HCT116 (cell line): ENCODE results near the gene GFPT2. TPM values are rescaled to one million over a fixed set of nuclear protein-coding genes. Genes with fewer than 3 reads are reported as not detected.

ENCODE experiments used
- ATAC-seq: fragments of 200-7000 bp; cut with Tn5 transposase; 2 replicates; pipeline ENCODE4 v1.9.1; 2020; ENCODE audit warnings: mild to moderate bottlenecking, moderate library complexity
- BruUV-seq: library from RNA; stranded (reverse); fragments of 400-500 nt; replicated peaks from 2 replicates; lab custom pipeline; 2021; lab: Mats Ljungman, UMichigan
- CTCF ChIA-PET: fragments of 300-600 bp; sonication (Branson Sonifier 250); formaldehyde crosslinking; loops from one replicate; lab custom pipeline; 2021; ENCODE audit warnings: antibody characterized with exemption; lab: Charles Lee
- POLR2A ChIA-PET: fragments of 300-600, 350-600 bp; sonication (Branson Sonifier 250); formaldehyde crosslinking; loops from one replicate; lab custom pipeline; 2021; ENCODE audit warnings: antibody characterized with exemption; lab: Charles Lee
- RAD21 ChIA-PET, 2 experiments: fragments of 300-600 bp; sonication (Branson Sonifier 250); formaldehyde crosslinking; loops; one replicate each; lab custom pipeline; 2023; ENCODE audit warnings: low total read pairs in 2 of 2; ENCODE audit not compliant: uncharacterized antibody in 2 of 2, unreplicated experiment in 2 of 2, low non-redundant PET in 1 of 2; lab: Charles Lee
- DNase-seq: peaks from one replicate; pipeline ENCODE4 v3.0.0-alpha.2; 2010; ENCODE audit warnings: low read depth, low spot score
- H2AFZ ChIP-seq: fragments of 200-600 bp; shearing (Covaris generic), sonication (generic); 2 replicates; pipeline ENCODE4 v1.6.1; 2017; ENCODE audit warnings: low read depth, mixed run types, mixed read lengths, antibody characterized with exemption, low read length; ENCODE audit not compliant: poor library complexity, severe bottlenecking
- H3K27ac ChIP-seq: 2 replicates; pipeline ENCODE4 v1.5.1; 2012; ENCODE audit warnings: low read depth, low read length
- H3K27me3 ChIP-seq: fragments of 200-600 bp; sonication (generic); 2 replicates; pipeline ENCODE4 v1.6.1; 2016; ENCODE audit warnings: mixed run types, low read length, mixed read lengths; ENCODE audit not compliant: insufficient read depth
- H3K36me3 ChIP-seq, 2 experiments: fragments of 200-500 bp in 1 of 2; fragments of 200-600 bp in 1 of 2; sonication (Bioruptor generic) in 1 of 2; sonication (generic) in 1 of 2; 2 replicates each; pipeline versions ENCODE4 v1.5.1 to v1.6.1; 2014 to 2016; ENCODE audit warnings: low read length in 2 of 2, inconsistent platforms in 1 of 2, mixed read lengths in 1 of 2, mixed run types in 1 of 2; ENCODE audit not compliant: insufficient read depth in 2 of 2, control insufficient read depth in 1 of 2
- H3K4me1 ChIP-seq, 2 experiments: fragments of 200-600 bp in 1 of 2; sonication (generic) in 1 of 2; 2 replicates each; pipeline versions ENCODE4 v1.5.1 to v1.6.1; 2012 to 2017; ENCODE audit warnings: low read length in 2 of 2, inconsistent platforms in 1 of 2, mild to moderate bottlenecking in 1 of 2, mixed read lengths in 1 of 2, mixed run types in 1 of 2, moderate library complexity in 1 of 2; ENCODE audit not compliant: insufficient read depth in 2 of 2, control insufficient read depth in 1 of 2
- H3K4me2 ChIP-seq: fragments of 200-600 bp; sonication (generic); 2 replicates; pipeline ENCODE4 v1.6.1; 2017; ENCODE audit warnings: mixed run types, low read length, mixed read lengths
- H3K4me3 ChIP-seq, 2 experiments: fragments of 200-600 bp in 1 of 2; sonication (generic) in 1 of 2; replicated peaks in 1 of 2; 2 replicates each; pipeline ENCODE4 v1.5.1; 2011 to 2016; ENCODE audit warnings: low read length in 2 of 2, control low read depth in 1 of 2, low read depth in 1 of 2, mild to moderate bottlenecking in 1 of 2, mixed read lengths in 1 of 2, mixed run types in 1 of 2
- H3K79me2 ChIP-seq: fragments of 200-600 bp; sonication (generic); 2 replicates; pipeline ENCODE4 v1.6.1; 2017; ENCODE audit warnings: mild to moderate bottlenecking, mixed run types, low read length, moderate library complexity, mixed read lengths; ENCODE audit not compliant: insufficient read depth
- H3K9ac ChIP-seq: fragments of 200-600 bp; sonication (generic); 2 replicates; pipeline ENCODE4 v1.6.1; 2016; ENCODE audit warnings: low read length, mixed read lengths
- H3K9me2 ChIP-seq: fragments of 200-600 bp; sonication (generic), shearing (Covaris generic); 2 replicates; pipeline ENCODE4 v1.6.1; 2017; ENCODE audit warnings: mixed run types, mild to moderate bottlenecking, moderate library complexity; ENCODE audit not compliant: insufficient read depth
- H3K9me3 ChIP-seq, 2 experiments: fragments of 200-500 bp in 1 of 2; fragments of 200-600 bp in 1 of 2; sonication (Bioruptor generic) in 1 of 2; sonication (generic) in 1 of 2; 2 replicates each; pipeline ENCODE4 v1.6.1; 2014 to 2017; ENCODE audit warnings: low read length in 2 of 2, mixed read lengths in 2 of 2, inconsistent platforms in 1 of 2, low read depth in 1 of 2, mild to moderate bottlenecking in 1 of 2, mixed run types in 1 of 2, moderate library complexity in 1 of 2; ENCODE audit not compliant: control insufficient read depth in 1 of 2, insufficient read depth in 1 of 2
- H4K20me1 ChIP-seq: fragments of 200-600 bp; sonication (generic), shearing (Covaris generic); 2 replicates; pipeline ENCODE4 v1.6.1; 2017; ENCODE audit warnings: mixed run types, mild to moderate bottlenecking, moderate library complexity; ENCODE audit not compliant: insufficient read depth
- CBX3 ChIP-seq: IDR thresholded peaks from 2 replicates; pipeline ENCODE4 v1.6.1; 2012; ENCODE audit warnings: low read depth
- ELF1 ChIP-seq: IDR thresholded peaks from 2 replicates; pipeline ENCODE4 v1.6.1; 2012; ENCODE audit warnings: low read depth, borderline replicate concordance
- EZH2 ChIP-seq: fragments of 200-600 bp; sonication (generic); IDR thresholded peaks from 2 replicates; pipeline ENCODE4 v1.6.1; 2017; ENCODE audit warnings: antibody characterized with exemption, mixed run types
- EZH2phosphoT487 ChIP-seq: fragments of 200-600 bp; IDR thresholded peaks from 2 replicates; pipeline ENCODE4 v1.6.1; 2018; ENCODE audit warnings: antibody characterized with exemption, borderline replicate concordance
- JUND ChIP-seq: IDR thresholded peaks from 2 replicates; pipeline ENCODE4 v1.6.1; 2012
- POLR2A ChIP-seq: IDR thresholded peaks from 2 replicates; pipeline ENCODE4 v1.7.0; 2011; ENCODE audit warnings: borderline replicate concordance; ENCODE audit not compliant: insufficient read depth, insufficient read length; ENCODE audit errors: extremely low read depth
- SIN3A ChIP-seq: IDR thresholded peaks from 2 replicates; pipeline ENCODE4 v1.6.1; 2012; ENCODE audit warnings: low read depth
- SRF ChIP-seq: IDR thresholded peaks from 2 replicates; pipeline ENCODE4 v1.6.1; 2012; ENCODE audit warnings: low read depth
- TCF7L2 ChIP-seq: IDR thresholded peaks from 2 replicates; pipeline ENCODE4 v1.7.0; 2011; ENCODE audit warnings: borderline replicate concordance, inconsistent platforms; ENCODE audit not compliant: insufficient read depth, insufficient read length; ENCODE audit errors: extremely low read depth
- YY1 ChIP-seq: IDR thresholded peaks from 2 replicates; pipeline ENCODE4 v1.6.1; 2011; ENCODE audit warnings: low read length, low read depth, moderate library complexity, mild to moderate bottlenecking; ENCODE audit not compliant: insufficient replicate concordance; ENCODE audit errors: extremely low read depth
- ZFX ChIP-seq: fragments of 450-650 bp; IDR thresholded peaks from 2 replicates; pipeline ENCODE4 v1.6.1; 2017
- intact Hi-C: fragments of 100-400 bp; cut with micrococcal nuclease; formaldehyde crosslinking; loops from 2 replicates; pipeline ENCODE4 v1.10.0; 2022
- total RNA-seq: library from RNA; stranded (reverse); gene quantifications from one replicate; pipeline ENCODE4 v1.2.1, GENCODE V29; 2021; ENCODE audit not compliant: unreplicated experiment
- TF ChIP-seq, protein P1 (sequence below): IDR thresholded peaks from 2 replicates; pipeline ENCODE4 v1.6.1; 2012
- TF ChIP-seq, protein P2 (sequence below): IDR thresholded peaks from 2 replicates; pipeline ENCODE4 v1.6.1; 2012; ENCODE audit warnings: low read depth
- TF ChIP-seq, protein P3 (sequence below): IDR thresholded peaks from 2 replicates; pipeline ENCODE4 v1.6.1; 2012
- TF ChIP-seq, protein P4 (sequence below), 3 experiments: fragments of 200-600 bp in 1 of 3; sonication (generic) in 1 of 3; IDR thresholded peaks in 2 of 3; conservative IDR thresholded peaks in 1 of 3; 2 replicates each; pipeline ENCODE4 v1.5.1; 2012 to 2017; ENCODE audit warnings: low read depth in 2 of 3, low read length in 2 of 3, antibody characterized with exemption in 1 of 3, borderline replicate concordance in 1 of 3, control low read depth in 1 of 3, mild to moderate bottlenecking in 1 of 3, mixed read lengths in 1 of 3, mixed run types in 1 of 3, moderate library complexity in 1 of 3; ENCODE audit not compliant: insufficient read depth in 1 of 3

GFPT2 gene
- total RNA-seq, 1 experiment from 2014 or later, result 16.1 TPM

DNA sequence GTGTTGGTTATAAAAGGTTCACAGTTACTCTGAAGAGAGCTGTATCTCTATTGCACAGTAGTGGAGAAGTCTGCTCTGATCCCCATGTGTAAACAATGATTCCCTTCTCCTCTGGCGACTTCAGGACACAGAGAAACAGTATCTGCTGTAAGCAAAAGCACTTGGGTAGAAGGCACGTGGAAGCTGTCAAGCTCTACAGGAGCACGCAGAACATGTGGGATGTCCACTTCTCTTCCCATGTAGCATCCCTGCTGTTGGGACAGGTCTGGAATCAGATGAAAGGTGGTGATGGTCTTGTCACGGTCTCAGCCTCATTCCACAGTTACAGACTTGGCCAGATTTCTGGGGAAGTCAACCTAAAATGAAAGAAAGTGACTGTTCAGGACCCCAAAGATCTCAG is 51.9 kb downstream of the GFPT2 start:
- Histone ChIP-seq H2AFZ (no peak overlapping the region), H4K20me1 (no peaks in the 10 kb centered on the region), H3K79me2 (no peaks in the 10 kb centered on the region), H3K27ac (no peak overlapping the region), H3K9ac (no peak overlapping the region), H3K4me2 (no peak overlapping the region), H3K4me1 (no peaks in the 10 kb centered on the region), H3K27me3 (no peaks in the 10 kb centered on the region), H3K9me3 (no peaks in the 10 kb centered on the region), H3K36me3 (no peaks in the 10 kb centered on the region), H3K9me2 (no peaks in the 10 kb centered on the region), H3K4me3 (no peak overlapping the region)
- intact Hi-C loops, result no loop called here
- no peak for TF ChIP-seq SIN3A
- TF ChIP-seq JUND, result no peak
- TF ChIP-seq, protein P1, sequence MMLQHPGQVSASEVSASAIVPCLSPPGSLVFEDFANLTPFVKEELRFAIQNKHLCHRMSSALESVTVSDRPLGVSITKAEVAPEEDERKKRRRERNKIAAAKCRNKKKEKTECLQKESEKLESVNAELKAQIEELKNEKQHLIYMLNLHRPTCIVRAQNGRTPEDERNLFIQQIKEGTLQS, result no peak
- POLR2A ChIA-PET, result no interaction called here
- CTCF ChIA-PET, result interaction anchor here (1.1 kb wide), 1 partner anchor 14 kb away, joined by 3 read pairs; no protein-coding TSS in a partner anchor
- ATAC-seq (no peak), DNase-seq (no peak)
- RAD21 ChIA-PET, result no interaction called here
- no TSS peak for BruUV-seq

DNA sequence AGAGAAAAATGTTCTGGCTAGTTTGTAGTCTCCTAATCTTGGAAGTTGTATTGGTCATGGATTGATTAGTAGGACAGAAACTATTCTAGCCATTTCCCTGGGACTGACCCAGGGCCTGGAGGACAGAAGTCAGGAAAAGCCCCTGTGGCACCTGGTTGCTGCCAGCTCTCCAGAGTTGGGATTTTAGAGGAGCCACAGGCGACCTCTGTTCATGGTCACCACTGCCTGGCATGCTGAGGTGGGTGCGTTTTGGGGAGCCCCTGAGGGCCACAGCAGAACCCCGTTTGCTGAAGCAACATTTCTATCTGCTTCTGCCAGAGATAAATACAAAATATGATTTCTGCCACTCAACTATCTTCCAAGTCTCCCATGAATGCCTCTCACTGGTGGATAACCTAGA is 53.6 kb downstream of the GFPT2 start:
- no TSS peak for BruUV-seq
- CTCF ChIA-PET, result no interaction called here
- H3K4me2 ChIP-seq, result no peak overlapping the region
- TF ChIP-seq SRF (no peak), POLR2A (no peak), TCF7L2 (no peak), ELF1 (no peak), YY1 (no peak), EZH2phosphoT487 (no peak), JUND (no peak), SIN3A (no peak), ZFX (no peak), CBX3 (no peak), EZH2 (no peak)
- TF ChIP-seq, protein P2, sequence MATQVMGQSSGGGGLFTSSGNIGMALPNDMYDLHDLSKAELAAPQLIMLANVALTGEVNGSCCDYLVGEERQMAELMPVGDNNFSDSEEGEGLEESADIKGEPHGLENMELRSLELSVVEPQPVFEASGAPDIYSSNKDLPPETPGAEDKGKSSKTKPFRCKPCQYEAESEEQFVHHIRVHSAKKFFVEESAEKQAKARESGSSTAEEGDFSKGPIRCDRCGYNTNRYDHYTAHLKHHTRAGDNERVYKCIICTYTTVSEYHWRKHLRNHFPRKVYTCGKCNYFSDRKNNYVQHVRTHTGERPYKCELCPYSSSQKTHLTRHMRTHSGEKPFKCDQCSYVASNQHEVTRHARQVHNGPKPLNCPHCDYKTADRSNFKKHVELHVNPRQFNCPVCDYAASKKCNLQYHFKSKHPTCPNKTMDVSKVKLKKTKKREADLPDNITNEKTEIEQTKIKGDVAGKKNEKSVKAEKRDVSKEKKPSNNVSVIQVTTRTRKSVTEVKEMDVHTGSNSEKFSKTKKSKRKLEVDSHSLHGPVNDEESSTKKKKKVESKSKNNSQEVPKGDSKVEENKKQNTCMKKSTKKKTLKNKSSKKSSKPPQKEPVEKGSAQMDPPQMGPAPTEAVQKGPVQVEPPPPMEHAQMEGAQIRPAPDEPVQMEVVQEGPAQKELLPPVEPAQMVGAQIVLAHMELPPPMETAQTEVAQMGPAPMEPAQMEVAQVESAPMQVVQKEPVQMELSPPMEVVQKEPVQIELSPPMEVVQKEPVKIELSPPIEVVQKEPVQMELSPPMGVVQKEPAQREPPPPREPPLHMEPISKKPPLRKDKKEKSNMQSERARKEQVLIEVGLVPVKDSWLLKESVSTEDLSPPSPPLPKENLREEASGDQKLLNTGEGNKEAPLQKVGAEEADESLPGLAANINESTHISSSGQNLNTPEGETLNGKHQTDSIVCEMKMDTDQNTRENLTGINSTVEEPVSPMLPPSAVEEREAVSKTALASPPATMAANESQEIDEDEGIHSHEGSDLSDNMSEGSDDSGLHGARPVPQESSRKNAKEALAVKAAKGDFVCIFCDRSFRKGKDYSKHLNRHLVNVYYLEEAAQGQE, result no peak
- TF ChIP-seq, protein P3, sequence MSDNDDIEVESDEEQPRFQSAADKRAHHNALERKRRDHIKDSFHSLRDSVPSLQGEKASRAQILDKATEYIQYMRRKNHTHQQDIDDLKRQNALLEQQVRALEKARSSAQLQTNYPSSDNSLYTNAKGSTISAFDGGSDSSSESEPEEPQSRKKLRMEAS, result no peak
- TF ChIP-seq, protein P1, result no peak
- TF ChIP-seq, protein P4, sequence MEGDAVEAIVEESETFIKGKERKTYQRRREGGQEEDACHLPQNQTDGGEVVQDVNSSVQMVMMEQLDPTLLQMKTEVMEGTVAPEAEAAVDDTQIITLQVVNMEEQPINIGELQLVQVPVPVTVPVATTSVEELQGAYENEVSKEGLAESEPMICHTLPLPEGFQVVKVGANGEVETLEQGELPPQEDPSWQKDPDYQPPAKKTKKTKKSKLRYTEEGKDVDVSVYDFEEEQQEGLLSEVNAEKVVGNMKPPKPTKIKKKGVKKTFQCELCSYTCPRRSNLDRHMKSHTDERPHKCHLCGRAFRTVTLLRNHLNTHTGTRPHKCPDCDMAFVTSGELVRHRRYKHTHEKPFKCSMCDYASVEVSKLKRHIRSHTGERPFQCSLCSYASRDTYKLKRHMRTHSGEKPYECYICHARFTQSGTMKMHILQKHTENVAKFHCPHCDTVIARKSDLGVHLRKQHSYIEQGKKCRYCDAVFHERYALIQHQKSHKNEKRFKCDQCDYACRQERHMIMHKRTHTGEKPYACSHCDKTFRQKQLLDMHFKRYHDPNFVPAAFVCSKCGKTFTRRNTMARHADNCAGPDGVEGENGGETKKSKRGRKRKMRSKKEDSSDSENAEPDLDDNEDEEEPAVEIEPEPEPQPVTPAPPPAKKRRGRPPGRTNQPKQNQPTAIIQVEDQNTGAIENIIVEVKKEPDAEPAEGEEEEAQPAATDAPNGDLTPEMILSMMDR (IDR thresholded peaks at IDR 0.05 in 2 of 3, conservative IDR thresholded peaks at IDR 0.05 in 1 of 3; ENCODE audit: borderline replicate concordance in 1 of 3, insufficient read depth in 1 of 3, low read depth in 2 of 3, low read length in 2 of 3), result no peak

More for the DNA sequence above, 53.6 kb downstream of the GFPT2 start:
- H3K36me3 ChIP-seq, result no peaks in the 10 kb centered on the region
- no peak overlapping the region for H2AFZ ChIP-seq
- H3K4me1 ChIP-seq, result 0 out of 4 replicates have a peak, but pooled peaks cover 0 to 3% of the 10 kb centered on the region in 2 experiments
- H4K20me1 ChIP-seq, result no peaks in the 10 kb centered on the region
- no peaks in the 10 kb centered on the region for H3K9me2 ChIP-seq
- DNase-seq (no peak), ATAC-seq (no peak)
- H3K27ac ChIP-seq, result no peak overlapping the region
- H3K27me3 ChIP-seq, result no peaks in the 10 kb centered on the region
- intact Hi-C loops, result loop anchor here (10.0 kb wide), 1 partner anchor 175 kb away; no protein-coding TSS in a partner anchor
- H3K4me3 ChIP-seq, result no peak overlapping the region
- POLR2A ChIA-PET, result no interaction called here
- no peaks in the 10 kb centered on the region for H3K9me3 ChIP-seq
- H3K79me2 ChIP-seq, result no peaks in the 10 kb centered on the region
- RAD21 ChIA-PET, result no interaction called here
- H3K9ac ChIP-seq, result no peak overlapping the region
